Activated CD4-positive, CD25-positive, alpha-beta regulatory T cell treated with anti-CD3 and anti-CD28 coated beads, Interleukin-2, amount 50 U/mL, for 72 hours (primary cell): Measurements from ENCODE around the gene FALEC.
A peak's percentile ranks its signal among the peaks of the same experiment; 100 is the strongest.

ENCODE experiments used
- DNase-seq: peaks from one replicate; pipeline ENCODE4 v3.0.0; 2021

FALEC gene

GRCh38 chr1:150548324-150548631 lies 32.7 kb downstream of the FALEC start:
- DNase-seq: no peak

GRCh38 chr1:150548632-150549495 lies 33.3 kb downstream of the FALEC start, which contains the start of gene ADAMTSL4:
Gene ADAMTSL4, plus strand, starts transcription at chr1:150549408. Its CDS starts 2,881 bp downstream, at chr1:150552289.
- peak; percentile 54 for DNase-seq

GRCh38 chr1:150549496-150550221 lies 34.1 kb downstream of the FALEC start:
- DNase-seq: no peak

- DNase-seq: no peak
These were observed 34.9 kb downstream of the FALEC start for GRCh38 chr1:150550222-150551050.

- DNase-seq: no peak
These were observed 35.7 kb downstream of the FALEC start for GRCh38 chr1:150551051-150551783.

GRCh38 chr1:150551784-150552127 lies 36.2 kb downstream of the FALEC start:
- no peak for DNase-seq

- no peak for DNase-seq
These were observed 36.8 kb downstream of the FALEC start for GRCh38 chr1:150552128-150552910.

GRCh38 chr1:150552911-150553289 lies 37.3 kb downstream of the FALEC start:
- no peak for DNase-seq

GRCh38 chr1:150553392-150554085 lies 38.0 kb downstream of the FALEC start:
- DNase-seq: no peak

GRCh38 chr1:150554086-150554452 lies 38.5 kb downstream of the FALEC start:
- DNase-seq: no peak

- DNase-seq: no peak
These were observed 39.8 kb downstream of the FALEC start for GRCh38 chr1:150555198-150555970.

- DNase-seq: no peak
These were observed 40.7 kb downstream of the FALEC start for GRCh38 chr1:150555971-150556865.

- DNase-seq: no peak
These were observed 41.6 kb downstream of the FALEC start for GRCh38 chr1:150557065-150557600.

- no peak for DNase-seq
These were observed 42.3 kb downstream of the FALEC start for GRCh38 chr1:150557813-150558212.

GRCh38 chr1:150558303-150558704 lies 42.8 kb downstream of the FALEC start:
- no peak for DNase-seq

- no peak for DNase-seq
These were observed 43.5 kb downstream of the FALEC start for GRCh38 chr1:150558761-150559655.

GRCh38 chr1:150559656-150560010 lies 44.1 kb downstream of the FALEC start:
- no peak for DNase-seq

- DNase-seq: peak; percentile 80
These were observed 44.5 kb downstream of the FALEC start for GRCh38 chr1:150560011-150560438.
